K562 (cell line): ENCODE results near the gene LRP10. TPM values are rescaled to one million over a fixed set of nuclear protein-coding genes. Genes with fewer than 3 reads are reported as not detected.

Experiments
- ARHGAP35 ChIP-seq: fragments of 450-650 bp; IDR thresholded peaks from 2 replicates; pipeline ENCODE4 v1.6.1; 2018; ENCODE audit not compliant: partially characterized antibody
- CC2D1A ChIP-seq: fragments of 450-650 bp; IDR thresholded peaks from 2 replicates; pipeline ENCODE4 v1.6.1; 2017; ENCODE audit warnings: mild to moderate bottlenecking
- CEBPB ChIP-seq: fragments of 450-650 bp; IDR thresholded peaks from 2 replicates; pipeline ENCODE4 v1.6.1; 2016; ENCODE audit warnings: missing genetic modification characterization, missing compliant biosample characterization
- GABPB1 ChIP-seq: sonication (generic); formaldehyde crosslinking; IDR thresholded peaks from 2 replicates; pipeline ENCODE4 v1.8.0; 2022; ENCODE audit warnings: mild to moderate bottlenecking, missing genetic modification reagents
- HCFC1 ChIP-seq: IDR thresholded peaks from 2 replicates; pipeline ENCODE4 v1.6.1; 2012; ENCODE audit warnings: low read depth, low read length, improper control_type of control experiment
- HMG20B ChIP-seq: fragments of 250-450 bp; sonication (Bioruptor Pico); IDR thresholded peaks from 2 replicates; pipeline ENCODE4 v1.5.0; 2021; ENCODE audit warnings: mild to moderate bottlenecking
- MED1 ChIP-seq: sonication (generic); formaldehyde crosslinking; IDR thresholded peaks from 2 replicates; pipeline ENCODE4 v1.8.1; 2023; ENCODE audit warnings: missing genetic modification reagents, borderline replicate concordance
- NCOR1 ChIP-seq: fragments of 450-650 bp; IDR thresholded peaks from 2 replicates; pipeline ENCODE4 v1.6.1; 2016; ENCODE audit warnings: mild to moderate bottlenecking, moderate library complexity
- NFIX ChIP-seq: fragments of 250-450 bp; sonication (Bioruptor Pico); IDR thresholded peaks from 2 replicates; pipeline ENCODE4 v1.4.0; 2020; ENCODE audit warnings: low read depth, mild to moderate bottlenecking, moderate library complexity
- NR2C2 ChIP-seq, 2 experiments: fragments of 200-800 bp in 1 of 2; sonication (Bioruptor generic) in 1 of 2; sonication (generic) in 1 of 2; formaldehyde crosslinking in 1 of 2; IDR thresholded peaks; 2 replicates each; pipeline versions ENCODE4 v1.6.1 to v1.8.0; 2016 to 2022; ENCODE audit warnings: mild to moderate bottlenecking in 1 of 2, missing compliant biosample characterization in 1 of 2, missing genetic modification characterization in 1 of 2, missing genetic modification reagents in 1 of 2
- RB1 ChIP-seq: fragments of 450-650 bp; IDR thresholded peaks from 2 replicates; pipeline ENCODE4 v1.6.1; 2017; ENCODE audit warnings: low read depth, mild to moderate bottlenecking
- SMAD3 ChIP-seq: fragments of 450-650 bp; formaldehyde crosslinking; conservative IDR thresholded peaks from 2 replicates; pipeline ENCODE4 v1.4.0; 2020; ENCODE audit warnings: mild to moderate bottlenecking
- TRIM28 ChIP-seq: fragments of 450-650 bp; IDR thresholded peaks from 2 replicates; pipeline ENCODE4 v1.6.1; 2017
- ZBTB17 ChIP-seq: fragments of 450-650 bp; formaldehyde crosslinking; IDR thresholded peaks from 2 replicates; pipeline ENCODE4 v1.4.0; 2020; ENCODE audit warnings: mild to moderate bottlenecking
- ZNF146 ChIP-seq: IDR thresholded peaks from one replicate; pipeline ENCODE4 v1.6.1; 2018; ENCODE audit warnings: missing compliant biosample characterization; ENCODE audit not compliant: unreplicated experiment
- ZNF408 ChIP-seq: fragments of 250-450 bp; sonication (Bioruptor Pico); IDR thresholded peaks from 2 replicates; pipeline ENCODE4 v1.4.0; 2020; ENCODE audit warnings: low read depth, mild to moderate bottlenecking, moderate library complexity
- ZNF778 ChIP-seq: fragments of 450-650 bp; formaldehyde crosslinking; IDR thresholded peaks from 2 replicates; pipeline ENCODE4 v1.4.0; 2020; ENCODE audit warnings: mild to moderate bottlenecking, moderate library complexity
- polyA plus RNA-seq, 8 experiments: library from polyadenylated mRNA; depleted of rRNA in 4 of 8; stranded (reverse) in 5 of 8; unstranded in 3 of 8; fragments of >200 nt; fragmentation: Nextera tagmentation in 2 of 8; fragmentation: Illumina TruSeq in 1 of 8; extraction: Ambion mirVana in 2 of 8; extraction: Trizol in 1 of 8; gene quantifications; 2 replicates each; pipeline versions ENCODE4 v1.2.1 to v1.2.3, GENCODE V29; 2011 to 2014; ENCODE audit warnings: inconsistent platforms in 1 of 8, missing spikeins in 1 of 8
- total RNA-seq, 7 experiments: library from RNA; depleted of rRNA in 6 of 7; stranded (reverse); fragments of >200 nt in 6 of 7; fragmentation: Illumina TruSeq in 2 of 7; extraction: Trizol in 2 of 7; gene quantifications; 2 replicates each; pipeline versions ENCODE4 v1.2.1 to v1.2.3, GENCODE V29; 2011 to 2021; ENCODE audit warnings: low replicate concordance in 1 of 7
- TF ChIP-seq, protein P1 (sequence below): fragments of 250-450 bp; sonication (Bioruptor Pico); IDR thresholded peaks from 2 replicates; pipeline ENCODE4 v1.4.0; 2020; ENCODE audit warnings: mild to moderate bottlenecking
- TF ChIP-seq, protein P2 (sequence below): fragments of 250-450 bp; sonication (Bioruptor Pico); IDR thresholded peaks from 2 replicates; pipeline ENCODE4 v1.5.0; 2021
- TF ChIP-seq, protein P3 (sequence below): fragments of 450-650 bp; IDR thresholded peaks from 2 replicates; pipeline ENCODE4 v1.6.1; 2017; ENCODE audit warnings: antibody characterized with exemption, mild to moderate bottlenecking
- TF ChIP-seq, protein P4 (sequence below): fragments of 450-650 bp; formaldehyde crosslinking; IDR thresholded peaks from 2 replicates; pipeline ENCODE4 v1.4.0; 2022; ENCODE audit warnings: missing genetic modification characterization

The LRP10 gene
- total and polyA plus RNA-seq, 9 of the 15 experiments (the other 6 are each of a cell fraction or from before 2014, with no cell fraction given), result 1.3 to 45.5 (median 10.9) TPM

DNA sequence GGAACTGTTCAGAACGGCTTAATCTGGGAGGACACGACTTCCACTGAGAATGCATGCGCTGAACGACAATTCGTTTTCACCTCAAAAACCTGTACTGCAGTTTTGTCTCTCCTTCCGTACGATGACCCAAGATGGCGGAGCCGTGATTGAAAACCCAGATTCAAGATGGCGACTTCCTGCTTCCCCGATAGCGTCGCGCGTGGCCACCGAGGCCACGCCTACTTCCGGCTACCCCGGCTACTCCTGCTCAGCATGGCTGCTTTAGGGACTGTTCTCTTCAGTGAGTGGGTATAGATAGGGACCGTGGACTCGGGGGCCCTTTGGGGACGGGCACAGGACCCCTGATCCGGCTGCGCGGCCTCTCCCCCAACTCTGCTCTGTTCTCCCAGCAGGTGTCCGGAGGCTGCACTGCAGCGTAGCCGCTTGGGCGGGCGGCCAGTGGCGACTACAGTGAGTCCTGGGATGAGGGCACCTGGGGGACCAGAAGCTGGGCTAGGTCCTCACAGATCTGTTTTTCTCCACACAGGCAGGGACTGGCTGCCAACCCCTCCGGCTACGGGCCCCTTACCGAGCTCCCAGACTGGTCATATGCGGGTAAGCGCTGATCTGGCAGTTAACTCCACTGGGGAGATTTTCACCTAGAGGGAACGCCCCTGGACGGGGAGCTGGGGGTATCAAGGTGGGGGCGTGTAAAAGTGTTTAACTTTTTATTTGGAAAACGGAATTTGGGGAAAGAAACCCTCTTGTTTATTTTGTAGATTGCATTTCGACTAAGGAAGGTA lies 41.7 kb upstream of the LRP10 start, which contains the start of gene MRPL52 (continued):
- no peak for TF ChIP-seq MED1 (CRISPR knock-in tag)
- TF ChIP-seq, protein P1, sequence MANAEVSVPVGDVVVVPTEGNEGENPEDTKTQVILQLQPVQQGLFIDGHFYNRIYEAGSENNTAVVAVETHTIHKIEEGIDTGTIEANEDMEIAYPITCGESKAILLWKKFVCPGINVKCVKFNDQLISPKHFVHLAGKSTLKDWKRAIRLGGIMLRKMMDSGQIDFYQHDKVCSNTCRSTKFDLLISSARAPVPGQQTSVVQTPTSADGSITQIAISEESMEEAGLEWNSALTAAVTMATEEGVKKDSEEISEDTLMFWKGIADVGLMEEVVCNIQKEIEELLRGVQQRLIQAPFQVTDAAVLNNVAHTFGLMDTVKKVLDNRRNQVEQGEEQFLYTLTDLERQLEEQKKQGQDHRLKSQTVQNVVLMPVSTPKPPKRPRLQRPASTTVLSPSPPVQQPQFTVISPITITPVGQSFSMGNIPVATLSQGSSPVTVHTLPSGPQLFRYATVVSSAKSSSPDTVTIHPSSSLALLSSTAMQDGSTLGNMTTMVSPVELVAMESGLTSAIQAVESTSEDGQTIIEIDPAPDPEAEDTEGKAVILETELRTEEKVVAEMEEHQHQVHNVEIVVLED (CRISPR knock-in tag), result peak; percentile 50; the same call in 1 of the 2 replicates
- TF ChIP-seq NCOR1, result no peak
- TF ChIP-seq, protein P2, sequence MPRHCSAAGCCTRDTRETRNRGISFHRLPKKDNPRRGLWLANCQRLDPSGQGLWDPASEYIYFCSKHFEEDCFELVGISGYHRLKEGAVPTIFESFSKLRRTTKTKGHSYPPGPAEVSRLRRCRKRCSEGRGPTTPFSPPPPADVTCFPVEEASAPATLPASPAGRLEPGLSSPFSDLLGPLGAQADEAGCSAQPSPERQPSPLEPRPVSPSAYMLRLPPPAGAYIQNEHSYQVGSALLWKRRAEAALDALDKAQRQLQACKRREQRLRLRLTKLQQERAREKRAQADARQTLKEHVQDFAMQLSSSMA (CRISPR knock-in tag), result no peak
- no peak for TF ChIP-seq ARHGAP35
- TF ChIP-seq NFIX (CRISPR knock-in tag), result no peak
- TF ChIP-seq NR2C2 (CRISPR knock-in tag; IDR thresholded peaks at IDR 0.05), result no peak
- peak; percentile 77 for TF ChIP-seq NR2C2 (tag; IDR thresholded peaks at IDR 0.05)
- TF ChIP-seq ZBTB17 (CRISPR knock-in tag), result peak; percentile 70; the same call in 1 of the 2 replicates
- no peak for TF ChIP-seq HMG20B (CRISPR knock-in tag)
- no peak for TF ChIP-seq TRIM28
- no peak for TF ChIP-seq CC2D1A
- TF ChIP-seq ZNF778, result no peak
- TF ChIP-seq, protein P3, sequence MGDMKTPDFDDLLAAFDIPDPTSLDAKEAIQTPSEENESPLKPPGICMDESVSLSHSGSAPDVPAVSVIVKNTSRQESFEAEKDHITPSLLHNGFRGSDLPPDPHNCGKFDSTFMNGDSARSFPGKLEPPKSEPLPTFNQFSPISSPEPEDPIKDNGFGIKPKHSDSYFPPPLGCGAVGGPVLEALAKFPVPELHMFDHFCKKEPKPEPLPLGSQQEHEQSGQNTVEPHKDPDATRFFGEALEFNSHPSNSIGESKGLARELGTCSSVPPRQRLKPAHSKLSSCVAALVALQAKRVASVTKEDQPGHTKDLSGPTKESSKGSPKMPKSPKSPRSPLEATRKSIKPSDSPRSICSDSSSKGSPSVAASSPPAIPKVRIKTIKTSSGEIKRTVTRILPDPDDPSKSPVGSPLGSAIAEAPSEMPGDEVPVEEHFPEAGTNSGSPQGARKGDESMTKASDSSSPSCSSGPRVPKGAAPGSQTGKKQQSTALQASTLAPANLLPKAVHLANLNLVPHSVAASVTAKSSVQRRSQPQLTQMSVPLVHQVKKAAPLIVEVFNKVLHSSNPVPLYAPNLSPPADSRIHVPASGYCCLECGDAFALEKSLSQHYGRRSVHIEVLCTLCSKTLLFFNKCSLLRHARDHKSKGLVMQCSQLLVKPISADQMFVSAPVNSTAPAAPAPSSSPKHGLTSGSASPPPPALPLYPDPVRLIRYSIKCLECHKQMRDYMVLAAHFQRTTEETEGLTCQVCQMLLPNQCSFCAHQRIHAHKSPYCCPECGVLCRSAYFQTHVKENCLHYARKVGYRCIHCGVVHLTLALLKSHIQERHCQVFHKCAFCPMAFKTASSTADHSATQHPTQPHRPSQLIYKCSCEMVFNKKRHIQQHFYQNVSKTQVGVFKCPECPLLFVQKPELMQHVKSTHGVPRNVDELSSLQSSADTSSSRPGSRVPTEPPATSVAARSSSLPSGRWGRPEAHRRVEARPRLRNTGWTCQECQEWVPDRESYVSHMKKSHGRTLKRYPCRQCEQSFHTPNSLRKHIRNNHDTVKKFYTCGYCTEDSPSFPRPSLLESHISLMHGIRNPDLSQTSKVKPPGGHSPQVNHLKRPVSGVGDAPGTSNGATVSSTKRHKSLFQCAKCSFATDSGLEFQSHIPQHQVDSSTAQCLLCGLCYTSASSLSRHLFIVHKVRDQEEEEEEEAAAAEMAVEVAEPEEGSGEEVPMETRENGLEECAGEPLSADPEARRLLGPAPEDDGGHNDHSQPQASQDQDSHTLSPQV, result peak; percentile 78
- TF ChIP-seq ZNF146 (CRISPR knock-in tag), result no peak
- TF ChIP-seq RB1, result peak; percentile 34; the same call in 1 of the 2 replicates
- TF ChIP-seq, protein P4, sequence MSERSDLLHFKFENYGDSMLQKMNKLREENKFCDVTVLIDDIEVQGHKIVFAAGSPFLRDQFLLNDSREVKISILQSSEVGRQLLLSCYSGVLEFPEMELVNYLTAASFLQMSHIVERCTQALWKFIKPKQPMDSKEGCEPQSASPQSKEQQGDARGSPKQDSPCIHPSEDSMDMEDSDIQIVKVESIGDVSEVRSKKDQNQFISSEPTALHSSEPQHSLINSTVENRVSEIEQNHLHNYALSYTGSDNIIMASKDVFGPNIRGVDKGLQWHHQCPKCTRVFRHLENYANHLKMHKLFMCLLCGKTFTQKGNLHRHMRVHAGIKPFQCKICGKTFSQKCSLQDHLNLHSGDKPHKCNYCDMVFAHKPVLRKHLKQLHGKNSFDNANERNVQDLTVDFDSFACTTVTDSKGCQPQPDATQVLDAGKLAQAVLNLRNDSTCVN (CRISPR knock-in tag), result no peak
- peak; percentile 83 for TF ChIP-seq HCFC1
- no peak for TF ChIP-seq CEBPB
- TF ChIP-seq GABPB1 (CRISPR knock-in tag), result peak; percentile 80
- TF ChIP-seq ZNF408 (CRISPR knock-in tag), result no peak
- 0 out of 2 replicates have a peak, but pooled peaks have one; percentile 31 for TF ChIP-seq SMAD3 (CRISPR knock-in tag)
